HG03280 (cell line): ENCODE measurements around the gene JHY.
A peak's percentile ranks its signal among the peaks of the same experiment; 100 is the strongest.
"Not testable (repeated sequence)": the region's sequence is repeated elsewhere in the genome, so short reads cannot be mapped to it uniquely, and the experiment has no call there.

Experiments
- ATAC-seq: cut with Tn5 transposase; IDR thresholded peaks from one replicate; pipeline ENCODE4 v1.9.1; 2021; ENCODE audit warnings: mild to moderate bottlenecking, moderate library complexity; ENCODE audit not compliant: unreplicated experiment

JHY gene

GRCh38 chr11:122882189-122882856 lies at the start of gene JHY:
Gene JHY, plus strand, starts transcription at chr11:122882759. Its CDS starts 3,091 bp downstream, at chr11:122885850.
- ATAC-seq, result no peak

GRCh38 chr11:122833846-122834464 lies 48.6 kb upstream of the JHY start:
- ATAC-seq, result no peak

GRCh38 chr11:122836916-122837315 lies 45.6 kb upstream of the JHY start:
- no peak for ATAC-seq

GRCh38 chr11:122837528-122838346 lies 44.8 kb upstream of the JHY start:
- no peak for ATAC-seq

- peak; percentile 59 for ATAC-seq
These were observed 39.0 kb upstream of the JHY start for GRCh38 chr11:122843281-122844141.

- ATAC-seq, result no peak
These were observed 35.1 kb upstream of the JHY start for GRCh38 chr11:122847466-122847865.

GRCh38 chr11:122848186-122848585 lies 34.4 kb upstream of the JHY start:
- ATAC-seq, result no peak

- no peak for ATAC-seq
These were observed 32.4 kb upstream of the JHY start for GRCh38 chr11:122850076-122850631.

- peak; percentile 68 for ATAC-seq
These were observed 31.1 kb upstream of the JHY start for GRCh38 chr11:122851366-122851966.

GRCh38 chr11:122852074-122852795 lies 30.3 kb upstream of the JHY start:
- no peak for ATAC-seq

GRCh38 chr11:122852796-122853160 lies 29.8 kb upstream of the JHY start:
- ATAC-seq, result no peak

GRCh38 chr11:122853261-122853660 lies 29.3 kb upstream of the JHY start:
- ATAC-seq, result no peak

- ATAC-seq, result no peak
These were observed 28.6 kb upstream of the JHY start for GRCh38 chr11:122853971-122854446.

GRCh38 chr11:122861631-122862030 lies 20.9 kb upstream of the JHY start:
- no peak for ATAC-seq

GRCh38 chr11:122862091-122862490 lies 20.5 kb upstream of the JHY start:
- no peak for ATAC-seq

GRCh38 chr11:122863154-122863553 lies 19.4 kb upstream of the JHY start:
- not testable (repeated sequence) for ATAC-seq

GRCh38 chr11:122863704-122864326 lies 18.7 kb upstream of the JHY start:
- no peak for ATAC-seq

GRCh38 chr11:122864386-122865115 lies 18.0 kb upstream of the JHY start:
- ATAC-seq, result no peak
